GM21526 (cell line): ENCODE data around the gene KAT8.
"Not testable (repeated sequence)": the region's sequence is repeated elsewhere in the genome, so short reads cannot be mapped to it uniquely, and the experiment has no call there.

Experiments
- ATAC-seq: cut with Tn5 transposase; IDR thresholded peaks from one replicate; pipeline ENCODE4 v1.9.1; 2021; ENCODE audit warnings: moderate library complexity; ENCODE audit not compliant: unreplicated experiment, low FRiP score

KAT8 gene

GRCh38 chr16:31083556-31083955 lies 33.9 kb upstream of the KAT8 start:
- no peak for ATAC-seq

GRCh38 chr16:31083981-31084380 lies 33.5 kb upstream of the KAT8 start:
- ATAC-seq, result no peak

GRCh38 chr16:31084584-31085302 lies 32.7 kb upstream of the KAT8 start:
- no peak for ATAC-seq

- ATAC-seq, result no peak
These were observed 32.1 kb upstream of the KAT8 start for GRCh38 chr16:31085411-31085810.

GRCh38 chr16:31085873-31086628 lies 31.4 kb upstream of the KAT8 start:
- no peak for ATAC-seq

GRCh38 chr16:31086629-31086906 lies 30.9 kb upstream of the KAT8 start:
- ATAC-seq, result no peak

GRCh38 chr16:31087481-31087880 lies 30.0 kb upstream of the KAT8 start:
- no peak for ATAC-seq

GRCh38 chr16:31087971-31088370 lies 29.5 kb upstream of the KAT8 start:
- ATAC-seq, result no peak

- ATAC-seq, result no peak
These were observed 28.8 kb upstream of the KAT8 start, which contains the start of gene PRSS53 for GRCh38 chr16:31088459-31089183. Gene PRSS53, minus strand, starts transcription at chr16:31088943. Its CDS starts 134 bp downstream, at chr16:31088809.

- ATAC-seq, result no peak
These were observed 28.3 kb upstream of the KAT8 start for GRCh38 chr16:31089199-31089598.

GRCh38 chr16:31090540-31090939 lies 26.9 kb upstream of the KAT8 start:
- ATAC-seq, result no peak

GRCh38 chr16:31092330-31092729 lies 25.1 kb upstream of the KAT8 start:
- ATAC-seq, result no peak

GRCh38 chr16:31093132-31093703 lies 24.2 kb upstream of the KAT8 start:
- no peak for ATAC-seq

- peak; percentile 12 for ATAC-seq
These were observed 23.4 kb upstream of the KAT8 start for GRCh38 chr16:31094088-31094423.

- peak; percentile 65 for ATAC-seq
These were observed 22.9 kb upstream of the KAT8 start, which contains the start of gene VKORC1 for GRCh38 chr16:31094424-31095120. Gene VKORC1, minus strand, starts transcription at chr16:31094797. Its CDS starts 68 bp downstream, at chr16:31094729.

- ATAC-seq, result no peak
These were observed 17.4 kb upstream of the KAT8 start for GRCh38 chr16:31099860-31100638.

- ATAC-seq, result not testable (repeated sequence)
These were observed 16.4 kb upstream of the KAT8 start for GRCh38 chr16:31100876-31101641.

GRCh38 chr16:31105677-31106213 lies 11.7 kb upstream of the KAT8 start:
- ATAC-seq, result no peak
